COLO668 (cell line): ENCODE data around the gene SPATA31E1.
"Not testable (repeated sequence)": the region's sequence is repeated elsewhere in the genome, so short reads cannot be mapped to it uniquely, and the experiment has no call there.

Experiments
- DNase-seq: peaks from one replicate; lab custom pipeline; 2025; ENCODE audit not compliant: unreplicated experiment; lab: John Stamatoyannopoulos, UW

Gene SPATA31E1

DNA sequence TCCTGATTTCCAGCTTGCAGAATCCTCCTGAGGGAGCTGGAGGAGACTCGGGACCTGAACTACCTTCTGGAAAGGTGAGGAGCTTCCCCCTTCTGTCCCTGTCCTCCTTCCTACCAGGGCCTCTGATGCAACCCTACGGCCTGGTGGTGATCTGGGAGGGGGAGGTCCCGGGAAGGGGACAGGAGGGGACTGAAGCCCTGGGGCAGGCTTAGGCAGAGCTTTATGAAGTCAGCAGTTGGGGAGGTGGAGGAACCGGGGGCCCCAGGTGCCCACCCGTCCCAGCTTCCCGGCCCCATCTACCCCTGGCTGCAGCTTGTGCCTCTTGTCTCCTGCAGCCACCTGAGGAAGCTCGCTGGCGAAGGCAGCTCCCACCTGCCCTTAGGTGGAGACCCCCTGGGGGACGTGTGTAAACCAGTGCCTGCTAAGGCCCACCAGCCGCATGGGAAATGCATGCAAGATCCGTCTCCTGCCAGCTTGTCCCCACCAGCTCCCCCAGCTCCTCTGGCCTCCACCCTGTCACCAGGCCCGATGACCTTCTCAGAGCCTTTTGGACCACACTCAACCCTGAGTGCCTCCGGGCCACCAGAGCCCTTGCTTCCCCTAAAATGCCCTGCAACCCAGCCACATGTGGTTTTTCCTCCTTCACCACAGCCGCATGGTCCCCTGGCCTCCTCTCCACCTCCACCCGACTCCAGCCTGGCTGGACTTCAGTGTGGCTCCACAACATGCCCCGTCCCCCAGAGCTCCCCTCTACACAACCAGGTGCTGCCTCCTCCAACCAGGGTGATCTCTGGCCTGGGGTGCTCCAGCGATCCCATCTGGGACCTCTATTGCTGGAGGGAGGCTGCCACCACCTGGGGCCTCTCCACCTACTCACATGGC lies 2.1 kb downstream of the SPATA31E1 start:
- no peak for DNase-seq

DNA sequence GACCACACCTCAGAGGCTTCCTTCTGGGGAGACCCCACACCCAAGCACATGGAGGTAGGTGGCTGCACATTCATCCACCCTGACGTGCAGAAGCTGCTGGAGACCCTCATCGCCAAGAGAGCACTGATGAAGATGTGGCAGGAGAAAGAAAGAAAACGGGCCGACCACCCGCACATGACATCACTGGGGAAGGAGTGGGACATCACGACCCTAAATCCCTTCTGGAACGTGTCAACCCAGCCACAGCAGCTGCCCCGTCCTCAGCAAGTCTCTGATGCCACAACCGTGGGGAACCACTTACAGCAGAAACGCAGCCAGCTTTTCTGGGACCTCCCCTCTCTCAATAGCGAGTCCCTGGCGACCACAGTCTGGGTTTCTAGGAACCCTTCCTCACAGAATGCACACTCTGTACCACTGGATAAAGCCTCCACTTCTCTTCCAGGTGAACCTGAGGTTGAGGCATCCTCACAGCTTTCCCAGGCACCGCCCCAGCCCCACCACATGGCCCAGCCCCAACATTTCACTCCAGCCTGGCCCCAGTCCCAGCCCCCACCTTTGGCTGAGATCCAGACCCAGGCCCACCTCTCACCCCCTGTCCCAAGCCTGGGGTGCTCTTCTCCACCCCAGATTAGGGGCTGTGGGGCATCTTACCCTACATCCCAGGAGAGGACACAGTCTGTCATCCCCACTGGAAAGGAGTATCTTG lies 3.0 kb downstream of the SPATA31E1 start:
- no peak for DNase-seq

DNA sequence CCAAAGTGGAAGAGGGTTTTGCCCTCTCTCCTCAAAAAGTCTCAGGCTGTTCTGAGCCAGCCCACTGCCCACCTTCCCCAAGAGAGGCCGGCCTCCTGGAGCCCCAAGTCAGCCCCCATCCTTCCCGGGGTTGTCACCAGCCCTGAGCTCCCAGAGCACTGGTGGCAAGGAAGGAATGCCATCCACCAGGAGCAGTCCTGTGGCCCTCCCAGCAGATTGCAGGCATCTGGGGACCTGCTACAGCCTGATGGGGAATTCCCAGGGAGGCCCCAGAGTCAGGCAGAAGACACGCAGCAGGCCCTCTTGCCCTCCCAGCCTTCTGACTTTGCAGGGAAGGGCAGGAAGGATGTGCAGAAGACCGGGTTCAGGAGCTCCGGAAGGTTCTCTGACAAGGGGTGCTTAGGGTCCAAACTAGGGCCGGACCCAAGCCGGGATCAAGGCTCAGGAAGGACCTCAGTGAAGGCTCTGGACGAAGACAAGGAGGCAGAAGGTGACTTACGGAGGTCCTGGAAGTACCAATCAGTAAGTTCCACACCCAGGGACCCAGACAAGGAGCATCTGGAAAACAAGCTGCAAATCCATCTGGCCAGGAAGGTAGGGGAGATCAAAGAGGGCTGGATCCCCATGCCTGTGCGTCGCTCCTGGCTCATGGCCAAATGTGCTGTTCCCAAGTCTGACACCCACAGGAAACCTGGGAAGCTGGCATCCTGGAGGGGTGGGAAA lies 3.7 kb downstream of the SPATA31E1 start:
- no peak for DNase-seq

DNA sequence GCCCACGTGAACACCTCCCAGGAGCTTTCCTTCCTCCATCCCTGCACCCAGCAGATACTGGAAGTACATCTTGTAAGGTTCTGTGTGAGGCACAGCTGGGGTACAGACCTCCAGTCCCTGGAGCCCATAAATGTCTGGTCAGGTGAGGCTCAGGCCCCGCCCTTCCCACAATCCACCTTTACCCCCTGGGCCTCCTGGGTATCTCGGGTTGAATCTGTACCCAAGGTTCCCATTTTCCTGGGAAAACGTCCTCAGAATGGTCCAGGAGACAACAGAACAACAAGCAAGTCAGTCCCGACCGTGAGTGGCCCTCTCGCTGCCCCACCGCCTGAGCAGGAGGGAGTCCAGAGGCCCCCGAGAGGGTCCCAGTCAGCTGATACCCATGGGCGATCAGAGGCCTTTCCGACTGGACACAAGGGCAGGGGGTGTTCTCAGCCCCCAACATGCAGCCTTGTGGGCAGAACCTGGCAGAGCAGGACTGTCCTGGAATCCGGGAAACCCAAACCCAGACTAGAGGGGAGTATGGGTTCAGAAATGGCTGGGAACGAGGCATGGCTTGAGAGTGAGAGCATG lies 4.3 kb downstream of the SPATA31E1 start:
- DNase-seq: no peak

DNA sequence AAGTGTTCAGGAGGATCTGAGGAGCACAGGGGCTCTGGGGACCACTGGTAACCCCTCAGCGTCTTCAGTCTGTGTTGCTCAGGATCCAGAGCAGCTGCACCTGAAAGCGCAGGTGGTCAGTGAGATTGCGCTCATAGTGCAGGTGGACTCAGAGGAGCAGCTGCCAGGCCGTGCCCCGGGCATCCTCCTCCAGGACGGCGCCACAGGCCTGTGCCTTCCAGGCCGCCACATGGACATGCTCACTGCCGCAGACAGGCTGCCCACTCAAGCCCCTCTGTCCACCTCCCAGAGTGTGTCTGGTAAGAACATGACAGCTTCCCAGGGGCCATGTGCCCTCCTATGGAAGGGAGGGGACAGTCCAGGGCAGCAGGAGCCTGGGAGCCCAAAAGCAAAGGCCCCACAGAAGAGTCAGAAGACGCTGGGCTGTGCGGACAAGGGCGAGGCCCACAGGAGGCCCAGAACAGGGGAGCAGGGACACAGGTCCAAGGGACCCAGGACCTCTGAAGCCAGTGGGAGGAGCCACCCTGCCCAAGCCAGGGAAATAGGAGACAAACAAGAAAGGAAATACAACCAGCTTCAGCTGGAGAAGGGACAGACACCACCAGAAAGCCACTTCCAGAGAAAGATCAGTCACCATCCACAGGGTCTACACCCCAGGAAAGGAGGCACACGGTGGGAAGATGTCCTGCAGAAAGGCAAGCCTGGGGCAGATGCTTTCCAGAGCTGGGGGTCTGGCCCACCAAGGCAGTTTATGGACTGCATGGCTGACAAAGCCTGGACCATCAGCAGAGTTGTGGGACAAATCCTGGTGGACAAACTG lies 5.2 kb downstream of the SPATA31E1 start:
- DNase-seq: no peak

DNA sequence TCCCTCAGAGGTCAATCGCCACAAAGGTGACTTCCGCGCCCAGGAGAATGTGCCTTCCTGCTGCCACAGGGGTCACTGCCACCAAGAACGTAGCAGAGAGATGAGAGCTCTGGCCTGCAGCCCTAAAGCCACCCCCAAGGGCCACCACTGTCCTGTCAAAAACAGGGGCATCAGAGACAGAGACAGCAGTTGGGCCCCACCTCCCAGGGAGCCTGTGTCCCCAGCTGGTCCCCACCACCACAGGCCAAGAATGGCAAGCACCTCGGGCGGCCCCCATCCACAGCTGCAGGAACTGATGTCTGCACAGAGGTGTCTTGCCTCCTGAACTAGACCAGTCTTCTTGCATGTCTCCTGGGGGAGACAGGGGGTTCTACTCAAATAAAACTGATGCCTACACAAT lies 5.8 kb downstream of the SPATA31E1 start:
- DNase-seq: no peak

DNA sequence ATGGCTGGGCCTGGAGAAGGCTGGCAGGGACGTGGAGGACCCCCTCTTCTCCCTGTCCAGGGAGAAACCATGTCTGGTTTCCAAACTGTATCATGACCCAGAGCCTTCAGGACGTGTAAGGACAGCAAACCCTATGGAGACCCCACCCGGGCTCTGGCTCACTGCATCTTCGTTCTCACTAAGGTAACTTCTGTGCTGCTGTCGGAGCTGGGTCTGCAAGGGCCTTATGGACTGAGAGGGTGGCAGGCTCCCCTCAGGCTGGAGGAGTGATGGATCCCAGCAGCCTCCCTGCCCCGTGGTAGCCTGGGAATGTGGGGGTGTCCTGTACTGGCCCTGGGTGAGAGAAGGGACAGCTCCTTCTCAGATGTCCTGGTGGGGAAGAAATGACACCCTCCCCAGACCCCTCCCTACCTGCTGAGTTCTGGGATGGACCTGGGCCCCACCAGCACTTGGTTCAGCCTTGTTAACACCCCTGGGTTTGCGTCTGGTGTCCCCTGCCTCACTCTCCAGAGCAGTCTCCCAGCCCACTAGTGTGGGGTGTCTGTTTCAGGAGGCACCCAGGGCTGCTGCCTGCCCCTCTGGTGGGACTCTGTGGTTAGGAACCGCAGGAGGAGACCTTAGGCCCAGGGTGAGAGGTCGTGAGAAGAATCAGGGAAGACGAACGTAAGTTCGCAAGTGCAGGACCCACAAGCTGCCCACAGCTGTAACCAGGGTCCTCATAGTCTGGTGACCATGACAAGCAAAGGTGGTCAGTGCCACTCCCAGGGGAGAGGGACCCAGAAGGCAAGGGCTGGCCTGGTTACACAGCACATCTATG lies 6.6 kb downstream of the SPATA31E1 start:
- no peak for DNase-seq

DNA sequence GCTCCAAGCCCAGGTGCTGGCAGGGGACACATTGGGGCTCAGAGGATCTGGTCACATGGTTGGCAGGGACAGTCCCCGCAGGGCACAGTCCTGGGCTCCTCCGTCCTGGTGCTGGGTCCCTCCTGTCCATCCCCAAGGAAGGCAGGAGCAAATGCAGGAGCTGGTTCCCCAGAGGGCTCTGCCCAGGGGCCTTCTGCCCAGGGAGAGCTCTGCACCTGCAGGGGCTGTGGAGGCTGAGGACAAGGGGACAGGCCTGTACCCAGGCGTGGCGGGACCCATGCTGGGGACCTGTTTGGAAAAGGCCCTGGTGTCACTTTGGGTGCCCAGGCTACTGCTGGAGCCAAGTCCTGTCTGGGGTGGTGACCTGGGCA lies 7.2 kb downstream of the SPATA31E1 start:
- DNase-seq: no peak

DNA sequence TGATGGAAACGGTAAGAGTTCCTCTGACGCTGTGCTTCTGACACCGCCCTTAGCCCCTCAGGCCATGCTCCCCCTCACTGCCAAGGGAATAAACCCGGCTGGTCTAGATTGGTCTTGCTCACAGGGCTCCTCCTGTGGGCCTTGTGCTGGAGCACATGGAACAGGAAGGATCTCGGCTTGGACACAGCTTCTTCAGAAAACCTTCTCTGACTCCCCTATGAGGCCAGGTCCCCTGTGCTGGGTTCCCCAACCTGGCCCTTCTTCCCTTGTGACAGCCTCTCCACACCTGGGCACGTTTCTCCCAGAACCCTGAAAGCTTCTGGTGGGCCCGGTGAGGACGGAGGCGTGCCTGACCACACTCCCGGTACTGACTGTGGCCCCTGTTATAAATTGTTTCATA lies 8.2 kb downstream of the SPATA31E1 start:
- no peak for DNase-seq

DNA sequence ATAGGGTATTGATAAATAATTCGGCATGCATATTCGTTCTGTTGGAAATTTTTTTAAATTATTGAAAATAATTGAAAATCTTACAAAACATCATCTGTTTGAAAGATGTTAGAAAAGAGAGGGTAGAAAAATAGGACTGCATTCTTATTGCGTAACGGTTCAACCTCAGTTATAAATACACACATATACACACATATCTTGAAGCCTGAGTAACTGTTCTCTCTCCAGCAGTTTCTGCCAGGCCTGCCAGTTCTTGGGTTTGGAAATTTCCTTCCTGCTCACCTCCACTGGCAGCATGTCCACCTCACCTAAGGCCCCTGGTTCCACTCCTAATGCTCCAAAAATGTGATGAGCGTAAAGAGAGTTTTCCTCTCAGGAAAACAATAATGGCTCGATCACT lies 9.1 kb downstream of the SPATA31E1 start:
- no peak for DNase-seq

DNA sequence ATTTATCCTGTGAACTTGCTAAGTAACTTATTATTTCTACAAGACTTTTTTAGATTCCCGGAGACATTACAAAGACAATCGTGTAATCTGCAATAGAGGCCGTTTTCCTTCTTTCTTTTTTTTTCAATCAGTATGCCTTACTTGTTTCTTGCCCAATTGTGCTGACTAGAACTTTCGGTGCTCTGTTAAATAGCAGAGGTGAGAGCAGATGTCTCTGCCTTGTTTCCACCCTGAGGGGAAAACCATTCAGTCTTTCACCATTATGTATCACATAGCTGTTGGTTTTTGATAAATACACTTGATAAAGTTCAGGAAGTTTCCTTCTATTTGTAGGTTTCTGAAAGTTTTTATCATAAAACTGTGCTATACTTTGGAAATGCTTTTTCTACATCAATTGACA lies 10.3 kb downstream of the SPATA31E1 start:
- DNase-seq: no peak

DNA sequence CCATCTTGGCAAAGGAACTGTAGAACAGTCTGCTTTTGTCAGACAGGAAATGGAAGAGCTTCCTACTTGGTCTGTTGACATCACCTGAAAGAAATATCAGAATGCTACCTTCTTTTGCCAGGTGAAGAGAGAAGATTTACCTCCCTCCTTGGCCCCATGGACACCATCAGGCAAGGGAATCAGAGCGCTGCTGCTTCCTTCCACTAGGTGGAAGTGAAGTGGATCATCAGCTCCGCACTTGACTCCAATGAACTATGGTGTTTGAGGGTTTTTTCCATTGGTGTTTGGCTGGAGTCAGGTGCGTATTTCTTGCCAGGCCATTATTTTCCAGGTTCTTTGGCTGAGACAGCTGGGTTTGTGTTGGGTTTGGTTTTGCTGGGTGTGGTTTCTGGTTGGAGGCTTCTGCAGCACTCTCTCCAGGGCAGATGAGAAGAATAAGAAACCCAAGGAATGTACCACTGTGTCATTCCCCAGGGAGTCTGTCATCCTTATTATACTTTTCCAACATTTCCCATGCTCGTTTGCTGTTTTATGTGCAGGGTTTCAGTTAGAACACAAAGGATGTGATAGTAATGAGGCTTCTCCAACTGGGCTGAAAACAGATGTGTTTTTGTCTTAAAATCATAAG lies 12.4 kb downstream of the SPATA31E1 start:
- no peak for DNase-seq

DNA sequence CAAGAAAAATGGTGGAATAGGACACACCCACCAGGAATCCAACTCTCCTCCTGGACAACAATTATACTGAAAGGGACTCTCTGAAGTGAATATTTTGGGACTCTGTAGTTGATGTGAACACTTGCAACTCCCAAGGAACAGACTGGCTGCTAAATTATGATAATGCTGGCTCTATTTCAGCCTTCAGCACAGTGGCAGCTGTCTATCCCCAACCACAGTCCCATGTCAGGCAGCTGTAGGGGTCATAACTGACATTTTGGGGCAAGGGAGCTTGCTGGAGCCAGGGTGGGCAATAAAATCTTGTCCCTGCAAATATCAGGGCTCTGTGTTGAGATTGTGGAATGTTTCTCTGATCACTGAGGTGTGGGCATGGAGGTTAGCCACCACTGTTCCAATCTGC lies 14.2 kb downstream of the SPATA31E1 start:
- no peak for DNase-seq

DNA sequence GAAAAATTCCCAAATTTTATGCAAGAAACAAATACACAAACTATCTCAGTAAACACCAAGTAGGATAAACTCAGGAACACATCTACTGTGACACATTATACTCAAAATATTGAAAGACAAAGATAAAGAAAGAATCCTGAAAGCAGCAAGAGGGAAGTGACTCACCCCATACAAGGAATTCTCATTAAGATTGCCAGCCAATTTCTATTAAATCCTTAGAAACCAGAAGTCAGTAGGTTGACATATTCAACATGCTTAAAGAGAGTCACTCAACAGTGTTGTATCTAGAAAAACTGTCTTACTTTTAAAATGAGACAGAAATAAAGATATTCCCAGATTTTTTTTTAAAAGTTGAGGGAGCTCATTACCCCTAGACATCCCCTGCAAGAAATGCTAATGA lies 15.5 kb downstream of the SPATA31E1 start:
- no peak for DNase-seq

DNA sequence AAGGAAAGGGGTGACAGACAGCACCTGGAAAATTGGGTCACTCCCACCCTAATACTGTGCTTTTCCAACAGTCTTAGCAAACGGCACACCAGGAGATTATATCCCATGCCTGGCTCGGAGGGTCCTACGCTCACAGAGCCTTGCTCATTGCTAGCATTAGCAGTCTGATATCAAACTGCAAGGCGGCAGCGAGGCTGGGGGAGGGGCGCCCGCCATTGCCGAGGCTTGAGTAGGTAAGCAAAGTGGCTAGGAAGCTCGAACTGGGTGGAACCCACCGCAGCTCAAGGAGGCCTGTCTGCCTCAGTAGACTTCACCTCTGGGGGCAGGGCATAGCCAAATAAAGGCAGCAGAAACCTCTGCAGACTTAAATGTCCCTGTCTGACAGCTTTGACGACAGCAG lies 19.7 kb downstream of the SPATA31E1 start:
- DNase-seq: not testable (repeated sequence)

DNA sequence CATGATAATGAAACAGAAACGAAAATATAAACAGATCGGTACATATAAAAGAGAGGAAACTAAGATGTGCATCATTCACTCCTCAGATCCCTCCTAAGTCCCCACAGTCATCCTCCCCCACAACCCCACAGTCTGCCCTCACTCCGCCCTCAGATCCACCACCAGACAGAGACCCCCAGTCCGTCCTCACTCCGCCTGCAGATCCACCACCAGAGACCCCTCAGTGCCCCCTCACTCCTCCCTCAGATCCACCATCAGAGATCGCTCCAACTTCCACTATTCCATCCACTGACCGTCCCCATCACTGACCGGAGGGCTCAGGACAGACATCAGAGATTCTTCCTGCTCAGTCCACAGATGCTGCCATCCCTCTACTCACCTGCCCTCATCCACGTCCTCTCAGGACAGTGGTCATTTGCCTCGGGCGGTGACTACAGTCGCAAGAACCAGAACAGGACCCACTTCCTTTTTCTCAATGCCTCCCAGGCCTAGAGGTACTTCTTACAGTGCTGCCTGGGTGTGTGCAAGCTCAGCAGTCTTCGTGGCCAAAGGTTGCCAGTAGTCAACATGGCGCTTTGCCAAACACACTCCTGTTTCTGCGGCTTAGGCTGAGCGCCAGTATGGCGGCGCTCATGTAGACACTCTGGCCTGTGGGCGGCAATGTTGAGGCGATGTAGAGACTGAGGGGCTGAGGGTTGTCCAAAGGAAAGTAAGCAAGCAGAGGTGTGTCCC lies 26.8 kb downstream of the SPATA31E1 start:
- DNase-seq: no peak

DNA sequence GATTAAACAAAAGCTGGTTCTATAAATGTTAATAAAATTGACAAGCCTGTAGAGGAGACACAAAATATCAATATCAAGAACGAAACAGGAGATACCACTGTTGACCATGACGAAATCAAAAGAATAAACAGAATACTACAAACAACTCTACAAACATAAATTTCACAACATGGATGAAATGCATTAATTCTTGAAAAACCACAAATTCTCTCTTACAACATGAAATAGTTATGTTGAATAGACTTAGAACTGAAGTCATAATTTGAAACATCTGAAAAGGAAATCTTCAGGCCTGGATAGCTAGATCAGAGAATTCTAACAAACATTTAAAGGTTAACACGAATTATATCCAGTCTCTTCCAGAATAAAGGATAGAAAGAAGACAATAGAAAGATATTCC lies 28.1 kb downstream of the SPATA31E1 start:
- no peak for DNase-seq

DNA sequence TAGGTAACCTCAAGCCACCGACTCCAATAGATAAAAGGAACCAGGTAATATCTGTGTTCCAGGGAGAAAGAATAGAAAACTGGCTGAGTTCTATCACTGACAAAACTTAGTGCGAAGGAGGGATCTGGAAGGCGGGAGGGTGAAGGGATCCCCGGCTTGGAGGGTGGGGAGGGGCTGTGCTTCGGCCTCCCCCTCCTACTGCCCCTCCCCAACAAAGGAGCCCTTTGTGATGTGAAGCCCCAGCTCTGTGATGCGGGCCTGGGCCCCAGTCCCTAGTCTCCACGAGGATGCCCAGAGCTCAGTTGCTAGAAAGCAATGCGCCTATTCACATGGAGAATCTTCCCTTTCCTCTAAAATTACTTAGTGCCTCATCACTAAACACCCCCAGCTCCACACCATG lies 35.0 kb downstream of the SPATA31E1 start, which contains the start of gene SPATA31C1:
TSS of gene SPATA31C1 (plus strand) at position 301 of the 400 bp plus-strand sequence.
- DNase-seq: not testable (repeated sequence)

DNA sequence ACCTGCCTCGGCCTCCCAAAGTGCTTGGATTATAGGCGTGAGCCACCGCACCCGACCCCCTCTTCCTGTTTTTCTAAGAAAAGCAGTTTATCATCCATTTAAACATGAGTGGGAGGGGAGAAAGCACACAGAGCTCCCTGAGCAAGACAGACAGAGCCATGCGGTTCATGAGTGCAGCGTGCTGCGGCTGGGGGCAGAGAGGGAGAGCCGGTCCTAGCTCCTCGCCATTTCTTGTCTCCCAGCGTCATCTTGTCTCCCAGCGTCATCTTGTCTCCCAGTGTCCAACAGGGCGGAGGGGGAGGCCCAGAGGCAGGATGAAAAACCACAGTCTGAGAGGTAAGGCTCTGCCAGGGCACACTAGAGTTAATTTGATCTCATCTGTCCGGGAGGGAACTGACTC lies 36.3 kb downstream of the SPATA31E1 start:
- DNase-seq: not testable (repeated sequence)
